Nucleus accumbens (tissue), 56 donors: ENCODE results near the gene TAP2.

Experiments used
- DNase-seq, 56 donors: peaks; one replicate each; lab custom pipeline; 2025; lab: John Stamatoyannopoulos, UW

The TAP2 gene

GRCh38 chr6:32854376-32855178 is 16.0 kb upstream of the TAP2 start:
- DNase-seq, result peak in 26 of 56 donors; percentile 18 to 72 (median 48)

GRCh38 chr6:32853541-32854375 is 15.2 kb upstream of the TAP2 start, which contains the start of the genes PSMB9 and TAP1:
TSS of gene PSMB9 (plus strand) at chr6:32854192. CDS start at chr6:32854230, 38 bp downstream.
TSS of gene TAP1 (minus strand) at chr6:32853704. CDS start at chr6:32853636, 68 bp downstream.
- DNase-seq, result peak; percentile 63 to 99 (median 94)

- peak in 35 of 56 donors; percentile 24 to 77 (median 58) for DNase-seq
Observed at GRCh38 chr6:32852844-32853540, 14.5 kb upstream of the TAP2 start.

- DNase-seq, result peak in 6 of 56 donors; percentile 18 to 42 (median 25)
Observed at GRCh38 chr6:32852018-32852843, 13.7 kb upstream of the TAP2 start.

GRCh38 chr6:32851025-32851424 is 12.5 kb upstream of the TAP2 start:
- DNase-seq, result no peak

- no peak for DNase-seq
Observed at GRCh38 chr6:32849126-32849525, 10.6 kb upstream of the TAP2 start.

- no peak for DNase-seq
Observed at GRCh38 chr6:32847795-32848194, 9.3 kb upstream of the TAP2 start.

GRCh38 chr6:32847004-32847403 is 8.5 kb upstream of the TAP2 start:
- DNase-seq, result no peak

- peak in 4 of 56 donors; percentile 0 to 11 (median 8) for DNase-seq
Observed at GRCh38 chr6:32845384-32845884, 6.9 kb upstream of the TAP2 start.

GRCh38 chr6:32844839-32845383 is 6.4 kb upstream of the TAP2 start:
- no peak for DNase-seq

GRCh38 chr6:32843979-32844838 is 5.7 kb upstream of the TAP2 start, which contains the start of gene PSMB8:
TSS of gene PSMB8 (minus strand) at chr6:32844047. CDS start at chr6:32843996, 51 bp downstream.
- peak; percentile 34 to 97 (median 86) for DNase-seq

GRCh38 chr6:32843331-32843978 is 4.9 kb upstream of the TAP2 start:
- DNase-seq, result peak in 1 of 56 donors; percentile 26

GRCh38 chr6:32842690-32843089 is 4.2 kb upstream of the TAP2 start:
- no peak for DNase-seq

- DNase-seq, result no peak
Observed at GRCh38 chr6:32842021-32842650, 3.6 kb upstream of the TAP2 start.

GRCh38 chr6:32840604-32841246 is 2.2 kb upstream of the TAP2 start:
- no peak for DNase-seq

- DNase-seq, result no peak
Observed at GRCh38 chr6:32839356-32839755, 817 bp upstream of the TAP2 start.
